Ovary (tissue), 3 donors: Measurements from ENCODE around the gene RHNO1.

Experiments
- CTCF ChIP-seq, 3 donors: fragments of 450-650 bp in 2 of 3; fragments of 200-600 bp in 1 of 3; IDR thresholded peaks; one replicate each; pipeline versions ENCODE4 v1.5.1 to v1.8.0; 2016 to 2022; ENCODE audit warnings: antibody characterized with exemption in 3 of 3, mild to moderate bottlenecking in 1 of 3
- POLR2A ChIP-seq: fragments of 450-650 bp; IDR thresholded peaks from one replicate; pipeline ENCODE4 v1.6.1; 2017; ENCODE audit warnings: antibody characterized with exemption, mild to moderate bottlenecking, moderate library complexity
- donor health status: DM: no; HTN: no; CAD: no.

GRCh38 chr12:2930865-2931264 is 53.8 kb downstream of the RHNO1 start:
- TF ChIP-seq CTCF (IDR thresholded peaks at IDR 0.05) (no peak), POLR2A (no peak)
